GM23338 (cell line): ENCODE results near the gene KCTD1. TPM values are rescaled to one million over a fixed set of nuclear protein-coding genes. Genes with fewer than 3 reads are reported as not detected.
A peak's percentile ranks its signal among the peaks of the same experiment; 100 is the strongest.

Experiments
- ATAC-seq: fragments of 200-7000 bp; cut with Tn5 transposase; 3 replicates; pipeline ENCODE4 v1.9.1; 2020
- DNase-seq: peaks from one replicate; pipeline ENCODE4 v3.0.0-alpha.2; 2015; ENCODE audit warnings: low spot score
- H2AFZ ChIP-seq: fragments of 200-600 bp; sonication (generic); 2 replicates; pipeline ENCODE4 v1.8.0; 2016; ENCODE audit warnings: antibody characterized with exemption, mild to moderate bottlenecking, moderate library complexity
- H3F3A ChIP-seq: fragments of 200-600 bp; sonication (generic); replicated peaks from 2 replicates; pipeline ENCODE4 v1.8.0; 2017; ENCODE audit warnings: antibody characterized with exemption, mixed run types, low read depth
- H3K27ac ChIP-seq: fragments of 200-600 bp; sonication (generic); 2 replicates; pipeline ENCODE4 v1.6.1; 2016; ENCODE audit warnings: low read depth
- H3K27me3 ChIP-seq: fragments of 200-600 bp; sonication (generic); 2 replicates; pipeline ENCODE4 v1.8.0; 2016; ENCODE audit warnings: mild to moderate bottlenecking, mixed run types, moderate library complexity; ENCODE audit not compliant: insufficient read depth
- H3K36me3 ChIP-seq: fragments of 200-600 bp; sonication (generic); 2 replicates; pipeline ENCODE4 v1.8.0; 2016; ENCODE audit warnings: mild to moderate bottlenecking; ENCODE audit not compliant: insufficient read depth
- H3K4me1 ChIP-seq: fragments of 200-600 bp; sonication (generic); 2 replicates; pipeline ENCODE4 v1.8.0; 2016; ENCODE audit warnings: mild to moderate bottlenecking, moderate library complexity; ENCODE audit not compliant: insufficient read depth
- H3K4me2 ChIP-seq: fragments of 200-600 bp; sonication (generic); 2 replicates; pipeline ENCODE4 v1.7.1; 2017; ENCODE audit warnings: mixed run types
- H3K4me3 ChIP-seq: fragments of 200-600 bp; sonication (generic); 2 replicates; pipeline ENCODE4 v1.6.1; 2016; ENCODE audit warnings: mixed run types
- H3K79me2 ChIP-seq: fragments of 200-600 bp; sonication (generic); replicated peaks from 2 replicates; pipeline ENCODE4 v1.8.0; 2017; ENCODE audit warnings: mild to moderate bottlenecking; ENCODE audit not compliant: insufficient read depth
- H3K9me2 ChIP-seq: fragments of 200-600 bp; sonication (generic); 2 replicates; pipeline ENCODE4 v1.8.0; 2017; ENCODE audit not compliant: insufficient read depth
- H4K20me1 ChIP-seq: fragments of 200-600 bp; sonication (generic); replicated peaks from 2 replicates; pipeline ENCODE4 v1.8.0; 2017; ENCODE audit warnings: mild to moderate bottlenecking; ENCODE audit not compliant: insufficient read depth
- H3K27ac Mint-ChIP-seq: 2 replicates; pipeline ENCODE4 v1.8.0; 2020; ENCODE audit warnings: inconsistent platforms, mild to moderate bottlenecking, moderate library complexity, mixed read lengths
- H3K27me3 Mint-ChIP-seq: 3 replicates; pipeline ENCODE4 v1.8.0; 2022; ENCODE audit warnings: low read depth, mild to moderate bottlenecking, moderate library complexity, mixed read lengths, inconsistent platforms; ENCODE audit not compliant: insufficient read depth, poor library complexity
- H3K36me3 Mint-ChIP-seq: 3 replicates; pipeline ENCODE4 v1.8.0; 2021; ENCODE audit warnings: low read depth, mild to moderate bottlenecking, inconsistent platforms, moderate library complexity, mixed read lengths
- H3K4me1 Mint-ChIP-seq: 3 replicates; pipeline ENCODE4 v1.8.0; 2020; ENCODE audit warnings: mild to moderate bottlenecking, inconsistent platforms, mixed read lengths
- H3K4me3 Mint-ChIP-seq: 3 replicates; pipeline ENCODE4 v1.8.0; 2021; ENCODE audit warnings: moderate library complexity, mild to moderate bottlenecking, inconsistent platforms, mixed read lengths
- H3K9me3 Mint-ChIP-seq: 3 replicates; pipeline ENCODE4 v1.8.0; 2020; ENCODE audit warnings: moderate library complexity, mild to moderate bottlenecking, inconsistent platforms, mixed read lengths
- EZH2phosphoT487 ChIP-seq: fragments of 200-600 bp; sonication (generic); IDR thresholded peaks from one replicate; pipeline ENCODE4 v1.8.1; 2018; ENCODE audit warnings: antibody characterized with exemption; ENCODE audit not compliant: unreplicated experiment
- ZNF114 ChIP-seq: fragments of 250-450 bp; sonication (Bioruptor Pico); IDR thresholded peaks from 2 replicates; pipeline ENCODE4 v1.5.0; 2020; ENCODE audit warnings: mild to moderate bottlenecking, moderate library complexity
- ZNF331 ChIP-seq: fragments of 250-450 bp; sonication (Bioruptor Pico); IDR thresholded peaks from 2 replicates; pipeline ENCODE4 v1.5.0; 2020; ENCODE audit warnings: low read depth, mild to moderate bottlenecking, moderate library complexity
- polyA plus RNA-seq: library from polyadenylated mRNA; unstranded; fragments of >200 nt; fragmentation: Nextera tagmentation; extraction: Ambion mirVana; gene quantifications from 2 replicates; pipeline ENCODE4 v1.2.1, GENCODE V29; 2016
- total RNA-seq: library from RNA; depleted of rRNA; stranded (reverse); fragments of >200 nt; shearing (Covaris generic); gene quantifications from 2 replicates; pipeline ENCODE4 v1.2.3, GENCODE V29; 2014
- TF ChIP-seq, protein P1 (sequence below), 2 experiments: fragments of 200-600 bp in 1 of 2; sonication (generic) in 1 of 2; conservative IDR thresholded peaks; 2 replicates each; pipeline versions ENCODE4 v1.5.1 to v1.6.1; 2016 to 2017; ENCODE audit warnings: antibody characterized with exemption in 2 of 2, low read depth in 2 of 2, mild to moderate bottlenecking in 2 of 2, moderate library complexity in 1 of 2
- TF ChIP-seq, protein P2 (sequence below): fragments of 250-450 bp; sonication (Bioruptor Pico); IDR thresholded peaks from 2 replicates; pipeline ENCODE4 v1.5.0; 2020; ENCODE audit warnings: mild to moderate bottlenecking, moderate library complexity

KCTD1 gene
- total and polyA plus RNA-seq, 2 experiments from 2014 or later: 7.1 to 20.5 TPM

DNA sequence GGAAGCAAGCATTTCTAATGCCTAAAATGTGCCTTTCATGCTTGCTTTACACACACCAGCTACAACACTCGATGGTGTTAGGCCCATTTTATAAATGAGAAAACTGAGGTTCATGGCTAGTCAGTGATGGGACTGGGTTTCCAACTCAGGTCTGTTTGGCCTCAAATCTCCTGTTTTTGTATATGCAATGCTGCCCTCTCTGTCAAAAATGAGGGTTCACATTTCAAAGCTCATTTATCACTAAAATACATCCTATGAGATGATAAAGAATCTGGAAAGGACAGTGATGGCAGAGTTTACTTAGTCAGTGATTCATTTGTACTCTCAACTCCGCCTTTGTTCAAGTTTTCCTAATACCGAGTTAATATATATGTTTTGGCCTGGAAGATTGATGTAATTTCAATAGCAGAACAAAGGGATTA lies 92.3 kb downstream of the KCTD1 start:
- H3F3A ChIP-seq: no peaks in the 10 kb centered on the region
- Mint-ChIP-seq H3K36me3 (peaks cover 8% of the 10 kb centered on the region), H3K4me1 (peaks cover 31% of the 10 kb centered on the region), H3K27ac (no peak overlapping the region), H3K27me3 (peaks cover 14% of the 10 kb centered on the region), H3K4me3 (no peak overlapping the region), H3K9me3 (no peaks in the 10 kb centered on the region)
- no peak for ATAC-seq
- H3K27ac ChIP-seq: no peak overlapping the region
- no peak overlapping the region for H3K4me3 ChIP-seq
- no peaks in the 10 kb centered on the region for H3K79me2 ChIP-seq
- H3K27me3 ChIP-seq: no peaks in the 10 kb centered on the region
- H4K20me1 ChIP-seq: no peaks in the 10 kb centered on the region
- H3K36me3 ChIP-seq: no peaks in the 10 kb centered on the region
- H3K4me1 ChIP-seq: peaks cover 21% of the 10 kb centered on the region
- DNase-seq: no peak
- peaks cover 1% of the 10 kb centered on the region for H3K9me2 ChIP-seq
- TF ChIP-seq ZNF331: no peak
- TF ChIP-seq, protein P1, sequence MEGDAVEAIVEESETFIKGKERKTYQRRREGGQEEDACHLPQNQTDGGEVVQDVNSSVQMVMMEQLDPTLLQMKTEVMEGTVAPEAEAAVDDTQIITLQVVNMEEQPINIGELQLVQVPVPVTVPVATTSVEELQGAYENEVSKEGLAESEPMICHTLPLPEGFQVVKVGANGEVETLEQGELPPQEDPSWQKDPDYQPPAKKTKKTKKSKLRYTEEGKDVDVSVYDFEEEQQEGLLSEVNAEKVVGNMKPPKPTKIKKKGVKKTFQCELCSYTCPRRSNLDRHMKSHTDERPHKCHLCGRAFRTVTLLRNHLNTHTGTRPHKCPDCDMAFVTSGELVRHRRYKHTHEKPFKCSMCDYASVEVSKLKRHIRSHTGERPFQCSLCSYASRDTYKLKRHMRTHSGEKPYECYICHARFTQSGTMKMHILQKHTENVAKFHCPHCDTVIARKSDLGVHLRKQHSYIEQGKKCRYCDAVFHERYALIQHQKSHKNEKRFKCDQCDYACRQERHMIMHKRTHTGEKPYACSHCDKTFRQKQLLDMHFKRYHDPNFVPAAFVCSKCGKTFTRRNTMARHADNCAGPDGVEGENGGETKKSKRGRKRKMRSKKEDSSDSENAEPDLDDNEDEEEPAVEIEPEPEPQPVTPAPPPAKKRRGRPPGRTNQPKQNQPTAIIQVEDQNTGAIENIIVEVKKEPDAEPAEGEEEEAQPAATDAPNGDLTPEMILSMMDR (conservative IDR thresholded peaks at IDR 0.05; ENCODE audit: low read depth in 2 of 2): peak; percentile 6 to 25; a peak in 1 of 4 replicates
- TF ChIP-seq EZH2phosphoT487: no peak
- TF ChIP-seq, protein P2, sequence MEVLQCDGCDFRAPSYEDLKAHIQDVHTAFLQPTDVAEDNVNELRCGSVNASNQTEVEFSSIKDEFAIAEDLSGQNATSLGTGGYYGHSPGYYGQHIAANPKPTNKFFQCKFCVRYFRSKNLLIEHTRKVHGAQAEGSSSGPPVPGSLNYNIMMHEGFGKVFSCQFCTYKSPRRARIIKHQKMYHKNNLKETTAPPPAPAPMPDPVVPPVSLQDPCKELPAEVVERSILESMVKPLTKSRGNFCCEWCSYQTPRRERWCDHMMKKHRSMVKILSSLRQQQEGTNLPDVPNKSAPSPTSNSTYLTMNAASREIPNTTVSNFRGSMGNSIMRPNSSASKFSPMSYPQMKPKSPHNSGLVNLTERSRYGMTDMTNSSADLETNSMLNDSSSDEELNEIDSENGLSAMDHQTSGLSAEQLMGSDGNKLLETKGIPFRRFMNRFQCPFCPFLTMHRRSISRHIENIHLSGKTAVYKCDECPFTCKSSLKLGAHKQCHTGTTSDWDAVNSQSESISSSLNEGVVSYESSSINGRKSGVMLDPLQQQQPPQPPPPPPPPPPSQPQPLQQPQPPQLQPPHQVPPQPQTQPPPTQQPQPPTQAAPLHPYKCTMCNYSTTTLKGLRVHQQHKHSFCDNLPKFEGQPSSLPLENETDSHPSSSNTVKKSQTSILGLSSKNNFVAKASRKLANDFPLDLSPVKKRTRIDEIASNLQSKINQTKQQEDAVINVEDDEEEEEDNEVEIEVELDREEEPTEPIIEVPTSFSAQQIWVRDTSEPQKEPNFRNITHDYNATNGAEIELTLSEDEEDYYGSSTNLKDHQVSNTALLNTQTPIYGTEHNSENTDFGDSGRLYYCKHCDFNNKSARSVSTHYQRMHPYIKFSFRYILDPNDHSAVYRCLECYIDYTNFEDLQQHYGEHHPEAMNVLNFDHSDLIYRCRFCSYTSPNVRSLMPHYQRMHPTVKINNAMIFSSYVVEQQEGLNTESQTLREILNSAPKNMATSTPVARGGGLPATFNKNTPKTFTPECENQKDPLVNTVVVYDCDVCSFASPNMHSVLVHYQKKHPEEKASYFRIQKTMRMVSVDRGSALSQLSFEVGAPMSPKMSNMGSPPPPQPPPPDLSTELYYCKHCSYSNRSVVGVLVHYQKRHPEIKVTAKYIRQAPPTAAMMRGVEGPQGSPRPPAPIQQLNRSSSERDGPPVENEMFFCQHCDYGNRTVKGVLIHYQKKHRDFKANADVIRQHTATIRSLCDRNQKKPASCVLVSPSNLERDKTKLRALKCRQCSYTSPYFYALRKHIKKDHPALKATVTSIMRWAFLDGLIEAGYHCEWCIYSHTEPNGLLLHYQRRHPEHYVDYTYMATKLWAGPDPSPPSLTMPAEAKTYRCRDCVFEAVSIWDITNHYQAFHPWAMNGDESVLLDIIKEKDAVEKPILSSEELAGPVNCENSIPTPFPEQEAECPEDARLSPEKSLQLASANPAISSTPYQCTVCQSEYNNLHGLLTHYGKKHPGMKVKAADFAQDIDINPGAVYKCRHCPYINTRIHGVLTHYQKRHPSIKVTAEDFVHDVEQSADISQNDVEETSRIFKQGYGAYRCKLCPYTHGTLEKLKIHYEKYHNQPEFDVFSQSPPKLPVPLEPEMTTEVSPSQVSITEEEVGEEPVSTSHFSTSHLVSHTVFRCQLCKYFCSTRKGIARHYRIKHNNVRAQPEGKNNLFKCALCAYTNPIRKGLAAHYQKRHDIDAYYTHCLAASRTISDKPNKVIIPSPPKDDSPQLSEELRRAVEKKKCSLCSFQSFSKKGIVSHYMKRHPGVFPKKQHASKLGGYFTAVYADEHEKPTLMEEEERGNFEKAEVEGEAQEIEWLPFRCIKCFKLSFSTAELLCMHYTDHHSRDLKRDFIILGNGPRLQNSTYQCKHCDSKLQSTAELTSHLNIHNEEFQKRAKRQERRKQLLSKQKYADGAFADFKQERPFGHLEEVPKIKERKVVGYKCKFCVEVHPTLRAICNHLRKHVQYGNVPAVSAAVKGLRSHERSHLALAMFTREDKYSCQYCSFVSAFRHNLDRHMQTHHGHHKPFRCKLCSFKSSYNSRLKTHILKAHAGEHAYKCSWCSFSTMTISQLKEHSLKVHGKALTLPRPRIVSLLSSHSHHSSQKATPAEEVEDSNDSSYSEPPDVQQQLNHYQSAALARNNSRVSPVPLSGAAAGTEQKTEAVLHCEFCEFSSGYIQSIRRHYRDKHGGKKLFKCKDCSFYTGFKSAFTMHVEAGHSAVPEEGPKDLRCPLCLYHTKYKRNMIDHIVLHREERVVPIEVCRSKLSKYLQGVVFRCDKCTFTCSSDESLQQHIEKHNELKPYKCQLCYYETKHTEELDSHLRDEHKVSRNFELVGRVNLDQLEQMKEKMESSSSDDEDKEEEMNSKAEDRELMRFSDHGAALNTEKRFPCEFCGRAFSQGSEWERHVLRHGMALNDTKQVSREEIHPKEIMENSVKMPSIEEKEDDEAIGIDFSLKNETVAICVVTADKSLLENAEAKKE (CRISPR knock-in tag): no peak
- no peak for TF ChIP-seq ZNF114 (CRISPR knock-in tag)
- no peak overlapping the region for H2AFZ ChIP-seq
- no peak overlapping the region for H3K4me2 ChIP-seq
